Fibroblast of mammary gland (primary cell): Measurements from ENCODE around the gene LHPP.
A peak's percentile ranks its signal among the peaks of the same experiment; 100 is the strongest.

Source experiments
- DNase-seq: peaks from one replicate; pipeline ENCODE4 v3.0.0-alpha.2; 2010; ENCODE audit warnings: low read depth
- H3K4me3 ChIP-seq: 2 replicates; pipeline ENCODE4 v1.5.1; 2011; ENCODE audit warnings: low read depth, mild to moderate bottlenecking, low read length, moderate library complexity; ENCODE audit not compliant: control insufficient read depth
- TF ChIP-seq, protein P1 (sequence below): conservative IDR thresholded peaks from 2 replicates; pipeline ENCODE4 v1.5.1; 2011; ENCODE audit warnings: low read depth, low read length, inconsistent platforms; ENCODE audit not compliant: control insufficient read depth, insufficient read depth

Gene LHPP

DNA sequence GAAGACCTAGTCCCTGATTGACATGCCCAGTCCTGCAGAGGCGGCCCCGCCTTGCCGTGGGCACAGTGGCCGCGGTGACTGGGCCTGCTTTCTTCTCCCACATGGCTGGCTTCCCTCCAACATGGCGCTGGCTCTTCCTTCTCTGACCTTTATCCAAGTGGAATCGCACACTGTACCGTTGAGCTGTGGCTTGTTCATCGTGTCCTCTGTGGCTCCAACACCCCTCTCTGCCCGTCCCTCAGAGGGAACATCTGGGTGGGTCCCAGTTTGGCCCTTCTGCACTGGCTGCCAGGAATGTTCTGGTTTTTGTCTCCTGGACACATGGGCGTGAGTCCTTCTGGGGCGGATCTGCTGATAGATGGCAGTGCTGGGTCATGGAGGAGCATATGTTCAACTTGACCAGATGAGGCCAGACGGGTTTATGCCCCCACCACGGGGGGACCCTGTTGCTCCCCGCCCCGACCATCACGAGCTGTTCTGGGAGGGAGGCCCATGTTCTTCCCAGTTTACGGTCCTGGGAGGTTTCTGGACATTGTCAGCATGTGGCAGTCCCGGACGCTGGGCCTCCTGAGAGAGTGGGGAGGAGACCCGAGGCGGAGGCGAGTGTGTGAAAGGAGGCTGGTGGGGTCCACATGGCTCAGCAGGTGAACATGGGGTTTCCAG is 63.5 kb downstream of the LHPP start:
- peak; percentile 49 for DNase-seq
- TF ChIP-seq, protein P1, sequence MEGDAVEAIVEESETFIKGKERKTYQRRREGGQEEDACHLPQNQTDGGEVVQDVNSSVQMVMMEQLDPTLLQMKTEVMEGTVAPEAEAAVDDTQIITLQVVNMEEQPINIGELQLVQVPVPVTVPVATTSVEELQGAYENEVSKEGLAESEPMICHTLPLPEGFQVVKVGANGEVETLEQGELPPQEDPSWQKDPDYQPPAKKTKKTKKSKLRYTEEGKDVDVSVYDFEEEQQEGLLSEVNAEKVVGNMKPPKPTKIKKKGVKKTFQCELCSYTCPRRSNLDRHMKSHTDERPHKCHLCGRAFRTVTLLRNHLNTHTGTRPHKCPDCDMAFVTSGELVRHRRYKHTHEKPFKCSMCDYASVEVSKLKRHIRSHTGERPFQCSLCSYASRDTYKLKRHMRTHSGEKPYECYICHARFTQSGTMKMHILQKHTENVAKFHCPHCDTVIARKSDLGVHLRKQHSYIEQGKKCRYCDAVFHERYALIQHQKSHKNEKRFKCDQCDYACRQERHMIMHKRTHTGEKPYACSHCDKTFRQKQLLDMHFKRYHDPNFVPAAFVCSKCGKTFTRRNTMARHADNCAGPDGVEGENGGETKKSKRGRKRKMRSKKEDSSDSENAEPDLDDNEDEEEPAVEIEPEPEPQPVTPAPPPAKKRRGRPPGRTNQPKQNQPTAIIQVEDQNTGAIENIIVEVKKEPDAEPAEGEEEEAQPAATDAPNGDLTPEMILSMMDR = no peak
- no peak overlapping the region for H3K4me3 ChIP-seq

DNA sequence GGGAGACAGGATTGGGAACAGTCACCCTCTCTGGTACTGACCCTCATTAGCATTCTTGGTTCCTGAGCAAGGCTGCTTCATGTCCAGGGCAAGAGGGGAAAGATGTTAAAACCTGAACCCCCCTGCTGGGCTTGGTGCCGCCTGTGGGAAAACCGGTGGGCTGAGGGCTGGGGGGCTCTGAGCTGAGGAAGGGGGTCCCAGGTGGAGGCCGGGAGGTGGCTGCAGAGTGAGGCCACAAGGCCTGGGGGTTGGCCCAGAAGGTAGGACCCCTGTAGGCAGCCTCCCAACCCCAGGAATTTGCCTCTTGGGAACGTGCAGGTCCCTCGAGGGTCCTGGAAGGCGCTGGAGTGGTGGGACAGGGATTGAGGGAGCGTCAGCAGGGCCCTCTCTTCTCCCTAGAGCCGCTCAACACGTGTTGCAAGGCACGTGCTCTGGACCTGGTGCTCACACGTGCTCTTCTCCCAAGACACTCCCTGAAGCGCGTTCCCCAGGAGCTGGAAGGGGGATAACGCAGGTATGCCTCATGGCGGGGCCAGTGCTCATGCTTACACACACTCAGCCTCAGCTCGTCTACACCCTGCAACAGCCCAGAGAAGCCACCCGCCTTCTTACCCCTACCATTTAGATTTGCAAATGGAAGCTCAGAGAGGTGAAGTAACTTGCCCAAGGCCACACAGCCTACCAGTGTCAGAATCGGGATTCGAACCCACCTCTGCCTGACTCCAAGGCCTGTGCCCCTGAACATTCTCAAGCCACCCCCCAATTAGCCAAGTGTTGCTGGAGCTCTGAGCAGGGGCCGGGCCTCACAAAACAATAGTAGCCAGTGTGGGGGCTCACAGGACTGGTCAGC is 64.4 kb downstream of the LHPP start:
- TF ChIP-seq, protein P1 = no peak
- no peak overlapping the region for H3K4me3 ChIP-seq
- no peak for DNase-seq

DNA sequence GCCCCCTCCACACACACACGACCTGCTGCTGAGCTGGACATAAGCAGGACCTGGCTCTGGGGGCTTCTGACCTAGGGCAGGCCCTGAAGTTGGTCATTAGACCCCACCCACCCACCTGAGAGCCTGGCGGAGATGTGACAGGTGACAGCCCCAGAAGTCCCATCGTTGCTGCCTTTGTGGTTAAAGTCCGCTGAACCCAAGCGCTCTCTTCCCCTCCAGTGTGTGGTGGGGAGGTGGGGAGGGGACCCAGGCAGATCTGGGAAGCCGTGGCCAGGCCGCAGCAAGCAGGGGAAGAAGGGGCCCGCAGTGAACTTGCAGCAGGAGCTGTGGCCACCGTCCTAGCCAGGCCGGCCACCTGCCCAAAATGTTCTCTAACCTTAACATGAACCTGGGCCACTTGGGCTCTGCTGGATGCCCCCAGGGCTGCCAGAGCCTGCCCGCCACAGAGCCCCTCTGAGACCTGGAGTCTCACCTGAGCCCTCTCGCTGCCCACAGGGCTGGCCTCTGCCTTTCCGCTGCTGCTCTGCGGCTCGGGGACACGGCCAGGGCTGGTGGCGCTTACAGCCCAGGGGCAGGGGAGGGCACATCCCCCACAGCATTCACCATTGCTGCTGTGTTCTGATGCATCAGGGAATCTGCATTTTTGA is 65.1 kb downstream of the LHPP start:
- no peak overlapping the region for H3K4me3 ChIP-seq
- TF ChIP-seq, protein P1 = no peak
- no peak for DNase-seq

GRCh38 chr10:124527874-124528395 is 66.3 kb downstream of the LHPP start:
- TF ChIP-seq, protein P1 = no peak
- no peak overlapping the region for H3K4me3 ChIP-seq
- no peak for DNase-seq

- H3K4me3 ChIP-seq = peak overlapping the region; percentile 4
- DNase-seq = peak; percentile 39
- TF ChIP-seq, protein P1 = no peak
Measured at GRCh38 chr10:124529661-124530214, 68.1 kb downstream of the LHPP start.

- peak; percentile 76 for DNase-seq
- H3K4me3 ChIP-seq = no peak overlapping the region
- TF ChIP-seq, protein P1 = peak; percentile 81
Measured at GRCh38 chr10:124530215-124530665, 68.6 kb downstream of the LHPP start.
